M059J (cell line): ENCODE measurements around the gene GPS2. TPM values are rescaled to one million over a fixed set of nuclear protein-coding genes. Genes with fewer than 3 reads are reported as not detected.
"Not testable (repeated sequence)": the region's sequence is repeated elsewhere in the genome, so short reads cannot be mapped to it uniquely, and the experiment has no call there.

Source experiments
- DNase-seq: peaks from one replicate; pipeline ENCODE4 v3.0.0-alpha.2; 2012; ENCODE audit warnings: low read depth
- total RNA-seq: library from RNA; depleted of rRNA; stranded (reverse); fragments of >200 nt; shearing (Covaris generic); gene quantifications from 2 replicates; pipeline ENCODE4 v1.2.3, GENCODE V29; 2014

Gene GPS2
- total RNA-seq, 1 experiment from 2014 or later, result 94.3 TPM

DNA sequence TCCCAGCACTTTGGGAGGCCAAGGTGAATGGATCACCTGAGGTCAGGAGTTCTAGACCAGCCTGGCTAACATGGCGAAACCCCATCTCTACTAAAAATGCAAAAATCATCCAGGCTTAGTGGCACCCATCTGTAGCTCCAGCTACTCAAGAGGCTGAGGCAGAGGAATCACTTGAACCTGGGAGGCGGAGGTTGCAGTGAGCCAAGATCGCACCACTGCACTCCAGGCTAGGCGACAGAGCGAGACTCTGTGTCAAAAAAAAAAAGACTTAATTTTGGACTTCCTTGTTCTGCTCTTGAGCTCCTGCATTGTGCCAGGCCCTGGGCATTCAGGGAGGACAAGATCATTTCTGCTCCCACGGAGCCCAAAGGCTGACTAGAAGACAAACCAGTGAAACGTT, 22.4 kb upstream of the GPS2 start:
- DNase-seq, result not testable (repeated sequence)

DNA sequence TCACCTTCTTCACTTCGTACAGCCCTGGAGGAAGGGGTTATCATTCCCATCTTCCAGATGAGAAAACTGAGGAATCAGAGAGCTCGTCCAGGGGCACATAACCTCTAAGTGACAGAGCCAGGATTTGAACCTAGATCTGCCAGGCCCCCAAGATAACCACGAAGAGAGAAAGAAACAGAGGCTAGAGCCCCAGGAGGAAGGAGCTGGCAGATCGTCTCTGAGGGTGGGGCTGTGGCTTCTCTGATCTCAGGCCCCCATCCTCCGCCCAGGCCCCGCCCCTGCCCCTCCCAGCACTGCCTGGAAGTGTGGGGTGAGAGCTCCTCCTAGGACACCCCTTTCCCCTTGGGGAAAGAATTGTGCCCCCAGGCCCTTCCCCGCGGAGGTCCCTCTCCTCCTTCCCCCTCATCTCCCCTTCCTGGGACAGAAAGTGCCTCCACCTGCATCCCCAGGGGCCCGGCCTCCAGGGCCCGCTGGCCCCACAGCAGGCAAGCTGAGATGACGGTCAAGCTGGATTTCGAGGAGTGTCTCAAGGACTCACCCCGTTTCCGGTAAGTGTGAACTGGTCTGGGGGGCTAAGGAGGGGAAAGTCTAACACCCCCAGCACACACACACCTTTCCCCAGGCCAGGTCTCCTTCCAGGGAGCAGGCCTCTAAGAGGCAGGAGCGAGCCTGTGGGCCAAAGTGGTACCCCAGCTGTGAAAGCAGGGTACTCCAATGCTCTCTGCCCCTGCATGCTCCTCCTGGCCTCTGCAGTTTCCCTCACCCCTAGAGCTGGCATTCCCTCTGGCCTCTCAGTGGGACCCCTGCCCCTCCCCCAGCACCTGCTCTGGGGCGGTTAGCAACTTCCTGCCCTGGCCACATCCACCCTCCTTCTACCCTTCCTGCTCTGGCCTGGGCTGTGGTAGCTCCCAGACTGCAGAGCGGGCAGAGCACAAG, 21.3 kb upstream of the GPS2 start, which contains the start of gene ACAP1:
Gene ACAP1, plus strand, starts transcription at position 290 of the 936 bp plus-strand sequence. Its CDS starts 206 bp downstream, at position 496.
- no peak for DNase-seq

DNA sequence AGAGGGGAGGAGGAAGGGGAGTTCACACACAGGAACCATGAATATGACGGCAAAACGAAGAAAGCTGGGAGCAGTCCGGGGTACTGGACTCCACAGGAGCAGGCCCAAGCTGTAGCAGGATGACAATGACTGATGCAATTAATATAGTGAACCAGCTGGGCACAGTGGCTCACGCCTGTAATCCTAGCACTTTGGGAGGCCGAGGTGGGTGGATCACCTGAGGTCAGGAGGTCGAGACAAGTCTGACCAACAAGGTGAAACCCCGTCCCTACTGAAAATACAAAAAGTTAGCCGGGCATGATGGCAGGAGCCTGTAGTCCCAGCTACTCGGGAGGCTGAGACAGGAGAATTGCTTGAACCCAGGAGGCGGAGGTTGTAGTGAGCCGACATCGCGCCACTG, 20.6 kb upstream of the GPS2 start:
- not testable (repeated sequence) for DNase-seq

DNA sequence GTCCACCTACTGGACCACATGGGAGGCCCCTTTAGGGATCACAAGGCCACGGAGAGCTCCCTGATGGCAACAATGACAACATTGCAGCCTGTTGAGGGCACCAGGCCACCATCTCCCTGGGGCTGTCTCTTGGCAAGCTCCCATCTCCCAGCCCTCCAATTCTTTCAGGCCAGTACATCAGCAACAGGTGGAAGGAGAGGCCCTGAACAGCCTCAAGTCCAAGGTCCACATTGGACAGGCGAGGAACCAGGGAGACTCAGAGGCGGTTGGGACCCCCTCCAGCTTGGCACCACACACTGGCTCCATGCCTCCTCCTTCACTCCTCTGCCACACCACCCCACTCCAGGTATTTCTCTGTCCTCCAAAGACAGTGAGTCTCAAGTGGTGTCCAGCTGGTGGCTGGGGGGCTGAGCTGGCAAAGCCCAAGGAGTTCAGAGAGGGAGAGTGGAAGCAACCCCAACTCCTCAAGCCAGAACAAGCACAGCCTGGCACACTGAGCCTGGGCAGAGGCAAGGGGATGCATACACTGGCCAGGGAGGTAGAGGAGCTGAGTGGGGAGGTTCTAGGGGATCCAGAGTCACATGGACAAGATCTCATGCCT, 19.9 kb upstream of the GPS2 start:
- no peak for DNase-seq

DNA sequence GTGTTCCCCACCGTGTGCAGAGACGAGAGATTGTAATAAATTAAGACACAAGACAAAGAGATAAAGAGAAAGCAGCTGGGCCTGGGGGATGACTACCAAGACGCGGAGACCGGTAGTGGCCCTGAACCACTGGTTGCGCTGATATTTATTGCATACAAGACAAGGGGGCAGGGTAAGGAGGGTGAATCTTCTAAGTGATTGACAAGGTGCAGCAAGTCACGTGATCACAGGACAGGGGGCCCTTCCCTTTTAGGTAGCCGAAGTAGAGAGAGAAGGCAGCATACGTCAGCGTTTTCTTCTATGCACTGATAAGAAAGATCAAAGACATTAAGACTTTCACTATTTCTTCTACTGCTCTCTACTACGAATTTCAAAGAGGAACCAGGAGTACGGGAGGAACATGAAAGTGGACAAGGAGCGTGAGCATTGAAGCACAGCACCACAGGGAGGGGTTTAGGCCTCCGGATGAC, 17.5 kb upstream of the GPS2 start:
- DNase-seq, result not testable (repeated sequence)

DNA sequence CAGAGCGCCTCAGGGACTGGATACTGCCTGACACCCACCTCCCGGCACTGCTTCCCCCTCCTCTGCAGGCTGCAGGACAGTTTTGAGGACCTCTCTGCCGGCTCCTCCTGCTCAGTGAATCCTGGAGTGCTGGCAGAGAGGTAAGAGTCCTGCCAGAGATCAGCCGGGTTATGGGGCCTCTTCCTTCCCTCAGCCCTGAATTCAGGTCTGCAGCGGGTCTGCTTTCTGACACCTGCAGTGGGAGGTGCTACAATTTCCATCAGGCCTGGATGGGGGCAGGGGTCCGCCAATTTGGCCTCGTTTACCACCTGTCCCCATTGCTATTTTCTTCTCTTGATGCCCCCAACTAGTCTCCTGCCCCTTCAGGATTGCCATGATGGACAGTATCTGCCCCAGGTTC, 17.0 kb upstream of the GPS2 start:
- no peak for DNase-seq

DNA sequence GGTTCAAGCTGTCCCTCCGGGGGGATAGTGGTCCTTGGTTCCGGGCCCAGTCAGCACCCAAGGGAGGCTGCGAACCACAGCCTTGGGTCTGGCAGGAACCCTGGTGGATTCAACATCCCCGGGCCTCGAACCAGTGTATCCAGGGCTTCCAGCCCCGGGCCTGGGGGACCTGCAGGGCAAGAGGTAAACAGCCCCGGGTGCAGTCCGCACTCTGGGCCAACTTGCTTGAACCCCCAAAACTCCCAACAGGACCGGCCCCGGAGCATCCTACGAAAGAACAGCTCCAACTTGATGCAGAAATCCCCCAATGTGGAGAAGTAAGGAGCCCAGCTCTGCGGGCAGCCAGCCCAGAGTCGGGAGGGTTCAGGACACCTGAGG, 15.5 kb upstream of the GPS2 start:
- no peak for DNase-seq

DNA sequence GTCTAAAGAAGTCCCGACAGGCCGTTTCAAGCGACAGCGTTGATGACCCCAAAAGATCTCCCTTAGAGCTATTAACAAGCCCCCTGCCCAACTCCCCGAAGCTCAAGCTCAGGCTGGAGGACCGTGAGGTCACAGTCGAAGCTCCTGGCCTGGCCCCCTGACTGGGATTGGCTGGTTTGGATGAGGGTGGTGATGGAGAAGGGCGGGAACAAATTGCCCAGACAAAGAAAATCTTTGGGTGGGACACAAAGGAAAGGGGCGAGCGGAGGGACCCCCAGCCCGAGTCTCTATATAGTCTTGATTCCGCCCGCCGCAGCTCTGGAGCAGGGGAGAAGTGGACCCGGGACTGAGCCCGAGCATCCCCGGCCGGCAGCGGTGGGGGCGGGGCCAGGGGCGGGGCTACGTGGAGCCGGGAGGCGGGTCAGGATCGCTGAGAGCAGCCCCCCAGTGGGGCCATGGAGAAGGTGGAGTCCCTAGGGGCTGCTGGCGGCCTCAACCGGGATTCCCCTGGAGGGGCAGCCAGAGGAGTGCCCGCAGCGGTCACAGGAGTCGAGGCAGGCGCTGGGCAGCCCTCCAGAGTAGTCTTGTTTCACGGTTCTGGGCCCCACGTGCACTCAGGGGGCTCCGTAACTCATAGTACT, 15.0 kb upstream of the GPS2 start:
- peak; percentile 81 for DNase-seq

DNA sequence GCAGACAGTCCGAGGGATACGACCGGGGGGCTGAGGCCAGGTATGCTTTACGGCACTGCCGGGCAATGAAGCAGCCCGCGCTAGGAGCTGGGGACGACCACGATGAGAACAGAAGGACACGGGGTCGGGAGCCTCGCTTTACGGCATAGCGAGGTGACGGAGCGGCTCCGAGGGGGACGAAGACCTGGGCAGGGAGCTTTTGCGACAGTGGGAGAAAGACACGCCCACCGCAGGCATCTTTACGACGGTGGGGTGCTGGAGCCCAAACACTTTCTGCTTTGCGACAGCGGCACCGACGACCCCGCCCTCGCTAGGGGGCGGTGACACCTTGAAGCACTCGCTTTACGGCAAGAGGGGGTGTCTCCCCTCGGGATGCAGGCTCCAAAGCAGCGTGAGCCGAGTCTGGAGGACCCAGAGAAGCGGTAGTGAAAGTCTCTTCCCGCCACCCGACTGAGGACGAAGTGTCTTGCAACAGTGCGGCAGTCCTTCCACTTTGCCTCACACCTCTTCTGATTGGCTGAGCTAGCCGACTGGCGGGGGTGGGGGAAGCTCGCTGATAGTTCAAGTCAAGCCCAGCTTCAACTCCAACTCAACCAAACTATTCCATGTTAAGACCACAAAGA, 14.3 kb upstream of the GPS2 start:
- DNase-seq, result peak; percentile 97

DNA sequence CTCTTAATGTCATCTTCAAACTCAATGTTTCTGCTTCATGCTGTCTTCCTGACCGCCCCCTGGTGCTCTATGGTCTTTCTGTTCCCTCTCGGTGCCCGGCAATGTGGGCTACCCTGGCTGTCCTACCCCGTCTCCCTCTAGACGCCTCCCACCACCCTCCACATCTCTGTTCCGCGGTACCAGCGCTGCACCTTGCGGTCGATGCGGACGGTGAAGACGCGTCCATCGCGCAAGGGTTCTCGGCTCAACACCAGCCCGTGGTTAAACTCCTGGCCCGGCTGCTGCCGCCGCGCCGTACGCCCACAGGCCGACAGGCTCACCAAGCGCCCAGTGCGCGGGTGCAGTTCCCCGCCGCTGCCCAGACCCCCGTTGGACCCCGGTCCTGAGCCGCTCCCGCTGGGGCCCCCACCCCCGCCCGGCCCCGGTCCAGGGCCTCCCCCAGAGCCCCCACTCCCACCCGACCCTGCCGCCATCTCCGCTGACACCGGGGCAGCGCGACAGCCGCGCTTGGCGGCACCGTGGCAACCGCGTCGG, 13.7 kb upstream of the GPS2 start, which contains the start of gene NEURL4:
Gene NEURL4, minus strand, starts transcription at position 496 of the 534 bp plus-strand sequence. Its CDS starts 23 bp downstream, at position 473.
- DNase-seq, result no peak

DNA sequence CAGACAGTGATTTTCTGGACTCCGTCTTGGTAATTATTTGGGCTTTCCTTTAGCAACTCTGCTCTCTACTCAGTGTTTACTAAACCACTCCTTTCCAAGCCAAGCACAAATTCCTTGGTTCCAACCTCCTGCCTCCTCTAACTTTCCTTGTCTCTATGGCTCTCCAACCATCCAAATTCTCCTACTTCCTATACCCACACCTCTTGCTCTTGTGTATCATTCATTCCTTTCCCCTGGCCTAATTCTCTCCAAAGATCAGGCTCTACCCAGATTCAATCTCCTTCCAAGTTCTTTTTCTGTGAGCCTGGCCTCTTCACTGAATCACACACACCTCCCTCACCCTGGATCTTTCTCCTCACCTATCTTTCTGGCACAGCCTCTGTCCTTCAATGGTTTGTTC, 12.8 kb upstream of the GPS2 start:
- no peak for DNase-seq

DNA sequence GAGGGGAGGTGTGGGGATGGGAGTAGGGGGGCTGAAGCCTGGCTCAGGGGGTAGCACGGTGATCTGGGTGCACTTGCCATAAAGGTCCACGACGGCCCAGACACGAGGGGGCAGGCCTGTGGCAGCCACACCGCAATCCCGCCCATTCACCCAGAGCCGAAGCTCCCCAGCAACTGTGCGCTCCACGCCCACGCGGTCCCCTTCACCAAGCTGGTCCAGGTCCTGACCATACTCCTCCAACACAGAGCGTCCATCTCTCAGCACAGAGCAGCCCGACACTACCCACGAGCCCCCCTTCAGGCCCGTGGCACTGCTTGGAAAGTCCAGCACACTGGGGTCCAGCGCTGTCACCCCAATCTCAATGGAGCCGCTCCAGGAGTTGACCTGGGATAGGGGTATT, 12.3 kb upstream of the GPS2 start:
- DNase-seq, result no peak

DNA sequence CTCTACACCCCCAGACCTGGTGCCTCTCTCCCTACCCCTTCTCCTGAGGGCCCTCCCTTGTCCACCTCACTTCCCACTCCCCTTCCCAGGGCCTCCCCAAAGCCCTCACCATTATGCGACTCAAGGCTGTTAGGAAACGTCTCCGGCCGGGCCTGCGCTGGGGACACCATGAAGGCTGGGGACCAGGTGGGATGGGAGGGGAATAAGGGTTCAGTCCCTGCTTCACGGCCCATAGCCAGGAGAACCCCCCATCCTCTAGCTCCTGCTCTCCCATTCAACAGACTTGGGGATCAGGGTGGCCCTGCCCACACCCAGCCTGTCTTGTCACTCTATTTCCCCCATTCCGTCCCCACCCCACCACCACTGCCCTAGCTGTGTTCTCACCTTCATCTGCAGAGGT, 11.9 kb upstream of the GPS2 start:
- no peak for DNase-seq

DNA sequence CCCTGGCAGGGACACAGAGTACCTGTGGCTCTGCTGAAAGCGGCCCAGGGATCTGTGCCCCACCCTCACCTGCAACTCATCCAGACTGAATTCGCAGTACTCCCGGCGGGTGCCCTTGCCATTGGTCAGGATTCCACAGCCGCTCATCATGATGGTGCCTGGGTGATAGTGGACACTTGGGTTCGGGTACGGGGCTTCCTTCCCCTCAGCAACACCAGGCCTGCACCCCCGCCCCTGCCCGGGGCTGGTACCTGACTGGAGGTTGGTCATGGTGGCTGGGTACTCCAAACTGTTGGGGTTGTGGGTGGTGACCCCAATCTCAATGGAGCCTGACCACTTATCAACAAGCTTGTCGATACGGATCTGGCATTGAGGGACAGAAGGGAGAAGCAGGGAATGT, 11.0 kb upstream of the GPS2 start:
- DNase-seq, result no peak

DNA sequence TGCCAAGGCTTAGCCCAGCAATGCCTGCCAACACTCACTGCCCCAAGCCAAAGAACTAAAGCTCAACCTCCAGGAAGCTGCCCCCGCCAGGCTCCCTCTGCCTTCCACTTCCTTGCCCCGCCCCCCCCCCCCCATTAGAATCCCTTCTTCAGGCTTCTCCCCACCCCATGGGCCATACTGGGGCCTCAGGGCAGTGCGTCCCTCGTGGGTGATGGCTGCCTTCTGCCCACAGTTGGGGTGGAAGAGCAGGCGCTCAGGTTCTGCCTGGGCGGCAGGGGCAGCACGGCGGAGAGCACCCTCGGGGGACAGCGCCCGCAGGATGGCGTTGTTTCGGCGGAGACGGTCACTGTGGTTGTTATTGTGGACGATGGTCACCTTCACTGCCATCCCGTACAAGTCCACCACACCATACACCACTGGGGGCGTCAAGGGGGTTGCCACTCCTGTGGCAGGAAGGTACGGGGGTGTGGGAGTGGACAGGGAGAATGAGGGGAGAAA, 9.9 kb upstream of the GPS2 start:
- DNase-seq, result no peak

DNA sequence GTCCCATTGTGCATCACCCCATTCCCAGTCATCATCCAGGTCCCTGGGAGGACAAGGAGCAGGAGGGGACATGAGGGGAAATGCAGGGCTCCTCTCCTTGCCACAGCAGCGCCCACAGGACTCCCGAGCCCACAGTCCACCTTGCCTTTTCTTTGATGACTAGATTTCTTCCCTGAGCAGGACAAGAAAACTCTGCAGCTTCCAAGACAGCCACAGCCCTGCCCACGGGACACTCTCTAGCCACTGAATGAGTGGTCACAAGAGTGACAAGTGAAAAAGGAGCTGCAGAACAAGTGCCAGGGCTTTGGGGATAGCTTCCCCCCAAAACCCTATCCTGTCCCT, 9.2 kb upstream of the GPS2 start:
- no peak for DNase-seq

DNA sequence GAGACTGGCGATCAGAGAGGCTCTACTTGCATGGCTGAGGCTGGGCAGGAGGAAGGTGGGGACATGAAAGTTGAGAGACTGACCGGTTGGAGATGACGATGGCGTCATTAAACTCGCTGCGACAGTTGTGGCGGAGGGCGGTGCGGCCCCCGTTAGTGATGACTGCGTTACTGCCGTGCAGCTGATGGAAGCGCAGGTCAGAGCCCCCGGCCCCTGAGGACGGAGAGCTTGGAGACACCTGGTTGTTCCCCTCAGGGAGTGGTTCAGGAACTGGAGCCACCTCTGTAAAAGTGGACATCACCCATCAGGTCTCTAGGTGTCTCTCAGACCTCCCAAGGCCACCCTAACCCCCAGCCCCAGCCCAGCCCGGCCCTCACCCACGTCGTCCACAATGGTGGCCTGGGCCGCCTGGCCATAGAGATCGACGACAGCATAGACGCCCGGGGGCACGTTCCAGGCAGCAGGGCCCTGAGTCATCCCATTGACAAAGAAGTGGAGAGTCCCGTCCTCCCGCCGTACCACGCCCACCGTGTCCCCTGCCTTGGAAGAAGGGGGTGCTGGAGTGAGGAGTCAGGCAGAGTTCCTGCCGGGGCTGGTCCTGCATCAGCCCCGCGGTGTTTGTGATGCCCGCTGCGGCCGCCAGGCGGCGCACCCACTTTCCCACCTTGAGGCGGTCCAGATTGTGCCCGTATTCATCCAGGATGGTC, 8.7 kb upstream of the GPS2 start:
- no peak for DNase-seq

DNA sequence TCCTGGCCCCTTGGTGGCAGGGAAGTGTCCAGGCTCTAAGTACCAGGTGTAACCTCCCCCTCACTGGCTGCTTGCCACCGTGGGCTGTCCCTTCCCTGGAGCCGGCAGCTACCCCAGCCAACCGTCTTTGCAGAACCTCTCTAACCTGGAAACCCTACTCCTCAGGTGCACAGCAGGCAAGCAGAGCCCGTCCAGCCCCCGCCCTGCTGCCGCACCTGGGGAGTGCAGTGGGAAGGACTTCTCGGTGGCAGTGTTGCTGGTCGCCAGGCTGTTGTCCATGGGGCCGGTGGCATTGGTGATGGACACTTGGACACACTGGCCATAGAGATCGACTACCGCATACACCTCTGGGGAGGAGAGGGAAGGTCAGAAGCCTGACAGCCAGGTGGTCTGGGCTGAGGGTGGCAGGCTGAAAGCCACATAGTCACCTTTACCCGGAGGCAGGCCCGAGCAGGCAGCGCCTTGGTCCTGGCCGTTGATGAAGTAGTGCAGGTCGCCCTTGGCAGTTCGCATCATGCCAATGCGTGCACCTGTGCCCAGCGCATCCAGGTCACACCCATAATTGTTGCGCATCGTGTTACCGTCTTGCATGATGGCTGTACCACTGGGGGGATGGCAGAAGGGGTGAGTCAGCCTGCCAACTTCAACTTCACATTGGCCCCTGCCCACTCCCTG, 7.5 kb upstream of the GPS2 start:
- DNase-seq, result no peak

DNA sequence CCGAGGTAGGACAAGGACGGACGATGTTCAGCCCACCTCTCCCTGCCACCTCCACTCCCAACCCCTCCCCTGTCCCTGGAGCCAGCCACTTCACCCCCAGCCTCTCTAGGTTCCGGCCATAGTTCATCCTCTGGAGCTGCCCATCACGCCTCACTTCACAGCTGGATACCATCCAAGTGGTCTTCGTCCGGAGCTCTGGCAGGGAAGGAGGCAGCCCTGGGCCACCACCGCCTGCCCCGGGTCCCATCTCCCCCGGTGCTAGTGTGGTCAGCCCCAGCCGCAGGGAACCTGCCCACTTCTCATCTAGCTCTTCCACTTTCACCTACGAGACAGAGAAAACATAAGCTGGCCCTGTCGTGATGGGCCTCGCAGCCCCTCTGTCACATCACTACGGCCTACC, 6.3 kb upstream of the GPS2 start:
- DNase-seq, result no peak

DNA sequence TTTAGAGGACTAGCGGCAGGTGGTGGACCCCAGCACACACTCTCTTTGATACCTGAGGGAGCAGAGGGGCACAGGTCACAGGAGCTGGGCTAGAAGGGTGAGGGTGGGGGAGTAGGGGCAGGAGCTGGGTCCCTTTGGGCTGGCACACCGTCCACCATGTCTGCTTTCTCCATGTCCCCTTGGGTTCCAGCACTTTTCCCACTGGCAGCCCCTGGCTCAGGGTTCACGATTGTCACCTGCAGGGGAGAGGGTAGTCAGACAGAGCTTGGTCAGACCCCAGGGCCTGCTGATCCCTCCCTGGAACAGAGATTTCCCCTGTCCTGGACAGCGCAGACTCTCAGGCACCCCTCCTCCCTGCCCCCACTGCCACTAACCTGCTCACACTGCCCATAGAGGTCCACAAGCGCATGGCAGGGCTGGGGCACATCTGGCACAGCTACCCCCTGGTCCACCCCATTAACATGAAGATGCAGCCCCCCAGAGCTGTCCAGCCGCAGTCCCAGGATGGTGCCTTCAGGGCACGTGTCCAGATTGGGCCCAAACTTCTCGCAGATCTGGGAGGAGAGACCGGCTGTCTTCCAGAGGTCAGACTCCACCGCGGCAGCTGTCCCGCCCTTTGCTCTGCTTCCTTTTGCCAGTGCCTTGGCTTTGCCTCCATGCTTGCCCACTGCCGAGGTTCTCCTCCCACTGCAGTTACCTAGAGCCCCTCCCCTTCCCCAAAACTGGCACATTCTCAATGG, 3.1 kb upstream of the GPS2 start:
- no peak for DNase-seq
